ENCODE measurements around the gene GRID1.

Gene GRID1

GRCh38 chr10:86149257-86149656 is 217.3 kb downstream of the GRID1 start:
- TF ChIP-seq CTCF (IDR thresholded peaks at IDR 0.05; ENCODE audit: low read depth, low read length), result no peak
- H3K4me3 ChIP-seq (replicated peaks in 1 of 2; ENCODE audit: low read depth in 2 of 2, low read length in 2 of 2), result no peak overlapping the region
- DNase-seq (ENCODE audit: low read depth in 2 of 2), result no peak

GRCh38 chr10:86148117-86148516 is 218.5 kb downstream of the GRID1 start:
- H3K4me3 ChIP-seq (replicated peaks in 1 of 2; ENCODE audit: low read depth in 2 of 2, low read length in 2 of 2), result no peak overlapping the region
- DNase-seq (ENCODE audit: low read depth in 2 of 2), result no peak
- TF ChIP-seq CTCF (IDR thresholded peaks at IDR 0.05; ENCODE audit: low read depth, low read length), result no peak

GRCh38 chr10:86144301-86144700 is 222.3 kb downstream of the GRID1 start:
- TF ChIP-seq CTCF (IDR thresholded peaks at IDR 0.05; ENCODE audit: low read depth, low read length), result no peak
- no peak overlapping the region for H3K4me3 ChIP-seq (replicated peaks in 1 of 2; ENCODE audit: low read depth in 2 of 2, low read length in 2 of 2)
- no peak for DNase-seq (ENCODE audit: low read depth in 2 of 2)

GRCh38 chr10:86141896-86142295 is 224.7 kb downstream of the GRID1 start:
- H3K4me3 ChIP-seq (replicated peaks in 1 of 2; ENCODE audit: low read depth in 2 of 2, low read length in 2 of 2), result no peak overlapping the region
- no peak for TF ChIP-seq CTCF (IDR thresholded peaks at IDR 0.05; ENCODE audit: low read depth, low read length)
- DNase-seq (ENCODE audit: low read depth in 2 of 2), result no peak

GRCh38 chr10:86139066-86139657 is 227.4 kb downstream of the GRID1 start:
- no peak for DNase-seq (ENCODE audit: low read depth in 2 of 2)
- H3K4me3 ChIP-seq (replicated peaks in 1 of 2; ENCODE audit: low read depth in 2 of 2, low read length in 2 of 2), result no peak overlapping the region
- no peak for TF ChIP-seq CTCF (IDR thresholded peaks at IDR 0.05; ENCODE audit: low read depth, low read length)

DNA sequence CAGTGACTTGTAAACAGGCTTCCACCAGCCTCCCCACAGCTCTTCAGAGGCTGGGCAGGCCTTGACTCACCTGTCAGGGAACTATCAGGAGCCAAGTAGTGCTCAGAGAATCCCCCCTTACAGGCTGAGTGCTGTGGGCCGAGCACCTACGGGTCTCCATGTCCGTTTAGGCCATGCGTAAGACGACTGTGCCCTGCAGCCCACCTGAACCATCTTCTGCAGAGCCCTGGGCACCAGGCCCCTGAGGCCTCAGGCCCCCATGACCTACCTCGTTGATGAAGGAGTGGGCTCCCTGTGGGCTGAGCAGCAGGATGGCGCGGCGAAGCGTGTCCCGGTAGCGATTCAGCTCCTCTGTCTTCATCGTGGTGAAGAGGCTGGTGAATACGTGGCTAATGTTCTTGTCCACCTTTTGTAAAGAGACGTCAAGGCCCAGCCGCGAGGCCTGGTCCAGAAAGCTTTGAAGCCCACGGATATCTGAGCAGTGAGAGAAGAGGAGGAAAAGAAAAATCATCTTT is 228.0 kb downstream of the GRID1 start:
- no peak for TF ChIP-seq CTCF (IDR thresholded peaks at IDR 0.05; ENCODE audit: low read depth, low read length)
- no peak overlapping the region for H3K4me3 ChIP-seq (replicated peaks in 1 of 2; ENCODE audit: low read depth in 2 of 2, low read length in 2 of 2)

GRCh38 chr10:86137561-86137960 is 229.0 kb downstream of the GRID1 start:
- DNase-seq (ENCODE audit: low read depth in 2 of 2), result no peak
- no peak for TF ChIP-seq CTCF (IDR thresholded peaks at IDR 0.05; ENCODE audit: low read depth, low read length)
- no peak overlapping the region for H3K4me3 ChIP-seq (replicated peaks in 1 of 2; ENCODE audit: low read depth in 2 of 2, low read length in 2 of 2)

More for the DNA sequence above, 228.0 kb downstream of the GRID1 start:
- no peak for DNase-seq (ENCODE audit: low read depth in 2 of 2)
